Activated naive CD4-positive, alpha-beta T cell treated with anti-CD3 and anti-CD28 coated beads, Interleukin-2, amount 50 U/mL, for 24 hours (primary cell): ENCODE data around the gene WDR20.

Experiments
- H3K27ac Mint-ChIP-seq: one replicate; pipeline ENCODE4 v1.8.0; 2021; ENCODE audit warnings: mild to moderate bottlenecking, mixed read lengths
- H3K27me3 Mint-ChIP-seq: one replicate; pipeline ENCODE4 v1.8.0; 2021; ENCODE audit warnings: mixed read lengths
- H3K36me3 Mint-ChIP-seq: one replicate; pipeline ENCODE4 v1.8.0; 2021; ENCODE audit warnings: mixed read lengths
- H3K4me1 Mint-ChIP-seq: one replicate; pipeline ENCODE4 v1.8.0; 2021; ENCODE audit warnings: mixed read lengths
- H3K4me3 Mint-ChIP-seq: one replicate; pipeline ENCODE4 v1.8.0; 2021; ENCODE audit warnings: mild to moderate bottlenecking, mixed read lengths
- H3K9me3 Mint-ChIP-seq: one replicate; pipeline ENCODE4 v1.8.0; 2021; ENCODE audit warnings: mixed read lengths

WDR20 gene

GRCh38 chr14:102212356-102212755, 72.7 kb downstream of the WDR20 start:
- H3K36me3 Mint-ChIP-seq: no peaks in the 10 kb centered on the region
- H3K4me1 Mint-ChIP-seq: no peaks in the 10 kb centered on the region
- no peak overlapping the region for H3K4me3 Mint-ChIP-seq
- no peaks in the 10 kb centered on the region for H3K27me3 Mint-ChIP-seq
- no peaks in the 10 kb centered on the region for H3K9me3 Mint-ChIP-seq
- H3K27ac Mint-ChIP-seq: no peak overlapping the region

GRCh38 chr14:102212845-102213244, 73.1 kb downstream of the WDR20 start:
- no peak overlapping the region for H3K27ac Mint-ChIP-seq
- no peaks in the 10 kb centered on the region for H3K27me3 Mint-ChIP-seq
- no peak overlapping the region for H3K4me3 Mint-ChIP-seq
- no peaks in the 10 kb centered on the region for H3K36me3 Mint-ChIP-seq
- no peaks in the 10 kb centered on the region for H3K4me1 Mint-ChIP-seq
- no peaks in the 10 kb centered on the region for H3K9me3 Mint-ChIP-seq

GRCh38 chr14:102213470-102213869, 73.8 kb downstream of the WDR20 start:
- Mint-ChIP-seq H3K9me3 (no peaks in the 10 kb centered on the region), H3K27ac (no peak overlapping the region), H3K27me3 (no peaks in the 10 kb centered on the region), H3K4me3 (no peak overlapping the region), H3K36me3 (no peaks in the 10 kb centered on the region), H3K4me1 (no peaks in the 10 kb centered on the region)

DNA sequence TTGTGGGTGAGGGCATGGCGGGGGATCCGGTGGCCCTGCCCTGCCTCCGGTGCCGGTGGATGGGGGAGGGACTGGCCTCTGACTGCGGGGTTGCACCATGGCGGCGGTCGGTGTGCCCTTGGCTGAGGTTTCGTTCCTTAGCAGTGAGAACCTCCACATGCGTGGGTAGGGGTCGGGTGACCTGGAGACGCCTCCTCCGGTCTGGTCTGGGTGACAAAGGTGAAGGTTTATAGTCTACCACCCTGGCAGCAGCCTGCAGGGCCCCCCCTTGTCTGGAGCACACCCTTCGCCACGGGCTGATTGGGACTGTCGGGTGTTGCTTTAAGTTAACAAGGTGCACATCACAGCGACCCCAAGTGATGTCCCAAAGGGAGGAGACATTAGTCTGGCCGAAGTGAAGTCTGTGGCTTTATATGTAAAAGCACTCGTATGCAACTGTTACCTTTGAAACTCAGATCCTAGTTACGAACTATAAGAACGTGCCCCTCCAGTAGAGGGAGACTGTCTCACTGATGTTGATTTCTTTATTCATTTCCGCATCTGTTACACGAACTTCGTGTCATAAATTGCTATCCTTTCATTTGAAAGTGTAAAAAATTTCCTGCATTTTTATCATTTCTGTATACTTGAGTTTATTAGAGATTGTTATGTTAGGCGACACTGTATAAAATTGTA, 74.4 kb downstream of the WDR20 start:
- H3K9me3 Mint-ChIP-seq: no peaks in the 10 kb centered on the region
- no peaks in the 10 kb centered on the region for H3K36me3 Mint-ChIP-seq
- H3K4me1 Mint-ChIP-seq: no peaks in the 10 kb centered on the region
- H3K27ac Mint-ChIP-seq: no peak overlapping the region
- no peak overlapping the region for H3K4me3 Mint-ChIP-seq
- H3K27me3 Mint-ChIP-seq: no peaks in the 10 kb centered on the region

- no peaks in the 10 kb centered on the region for H3K9me3 Mint-ChIP-seq
- no peak overlapping the region for H3K4me3 Mint-ChIP-seq
- H3K4me1 Mint-ChIP-seq: no peaks in the 10 kb centered on the region
- no peaks in the 10 kb centered on the region for H3K27me3 Mint-ChIP-seq
- H3K27ac Mint-ChIP-seq: no peak overlapping the region
- H3K36me3 Mint-ChIP-seq: no peaks in the 10 kb centered on the region
Measured at GRCh38 chr14:102215071-102215470, 75.4 kb downstream of the WDR20 start.

DNA sequence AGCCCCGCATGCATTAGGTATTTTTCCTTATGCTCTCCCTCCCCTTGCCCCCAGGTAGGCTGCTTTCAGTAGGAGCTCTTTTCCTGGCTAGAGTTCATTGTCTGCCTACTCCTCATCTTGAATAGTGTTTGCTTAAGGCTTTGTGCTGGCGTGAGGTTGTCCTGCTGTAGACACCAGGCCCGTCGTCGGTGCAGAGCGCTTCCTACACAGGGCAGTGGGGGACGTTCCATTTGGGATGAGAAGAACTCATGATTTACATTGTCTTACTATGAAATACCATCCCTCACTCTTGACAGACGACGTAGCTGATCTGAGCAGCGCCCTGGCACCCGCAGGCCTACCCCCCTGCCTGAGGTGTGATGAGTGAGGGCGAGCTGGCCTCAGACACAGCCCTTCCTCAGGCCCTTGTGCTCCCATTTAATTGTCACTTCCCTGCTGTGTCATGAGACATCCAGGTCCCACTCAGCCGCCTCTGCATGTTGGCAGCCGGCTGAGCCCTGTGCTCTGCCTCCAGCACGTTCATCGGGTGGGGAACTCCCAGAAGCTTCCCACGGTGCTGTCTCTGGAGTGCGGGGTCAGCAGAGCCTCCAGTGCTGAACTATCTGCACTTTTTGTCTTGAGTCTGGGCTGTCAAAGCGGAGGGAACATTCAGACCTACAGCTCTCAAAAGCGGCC, 76.0 kb downstream of the WDR20 start:
- Mint-ChIP-seq H3K4me3 (no peak overlapping the region), H3K27ac (no peak overlapping the region), H3K27me3 (no peaks in the 10 kb centered on the region), H3K4me1 (no peaks in the 10 kb centered on the region), H3K36me3 (no peaks in the 10 kb centered on the region), H3K9me3 (no peaks in the 10 kb centered on the region)

DNA sequence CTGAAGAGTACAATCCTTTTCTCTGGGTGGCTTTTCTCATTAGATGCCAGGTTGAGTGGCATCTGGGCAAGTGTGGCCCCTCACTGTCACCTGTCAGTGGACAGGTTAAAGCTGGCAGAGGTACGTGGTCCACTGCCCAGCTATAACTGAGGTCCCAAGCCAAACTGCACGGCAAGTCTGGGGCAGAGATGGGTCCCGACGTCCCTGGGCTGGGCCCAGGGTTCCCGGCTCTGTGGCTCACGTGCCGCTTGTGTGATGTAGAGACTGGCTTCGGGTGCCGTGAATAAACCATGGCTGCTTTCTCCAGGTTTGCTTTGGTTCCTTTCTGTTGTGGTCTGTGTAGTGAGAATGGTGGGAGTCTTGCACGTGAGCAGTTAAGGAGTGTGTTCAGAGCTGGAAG, 77.7 kb downstream of the WDR20 start:
- Mint-ChIP-seq H3K27me3 (no peaks in the 10 kb centered on the region), H3K9me3 (no peaks in the 10 kb centered on the region), H3K4me3 (no peak overlapping the region), H3K27ac (no peak overlapping the region), H3K36me3 (no peaks in the 10 kb centered on the region), H3K4me1 (no peaks in the 10 kb centered on the region)

DNA sequence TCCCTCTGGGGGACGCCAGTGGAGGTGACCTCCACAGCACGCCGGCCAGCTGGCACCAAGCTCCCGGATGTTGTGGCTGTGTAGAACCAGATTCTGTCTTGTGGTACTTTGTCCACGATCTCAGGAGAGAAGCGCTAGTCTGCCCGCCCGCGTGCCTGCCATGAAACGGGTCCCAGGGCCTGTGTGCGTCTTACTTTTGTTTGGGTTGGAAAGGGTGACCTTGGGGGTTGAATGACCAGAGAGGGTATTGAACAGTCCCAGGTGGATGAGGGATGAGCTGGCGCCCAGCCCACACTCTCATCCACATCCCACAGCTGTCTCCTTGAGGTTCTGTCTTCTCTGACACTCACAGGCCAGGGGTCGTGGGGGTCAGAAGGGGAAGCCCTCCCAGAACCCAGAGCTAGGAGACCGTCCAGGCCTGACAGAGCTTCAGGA, 78.3 kb downstream of the WDR20 start:
- Mint-ChIP-seq H3K4me1 (no peaks in the 10 kb centered on the region), H3K4me3 (no peak overlapping the region), H3K27me3 (no peaks in the 10 kb centered on the region), H3K36me3 (no peaks in the 10 kb centered on the region), H3K9me3 (no peaks in the 10 kb centered on the region), H3K27ac (no peak overlapping the region)

DNA sequence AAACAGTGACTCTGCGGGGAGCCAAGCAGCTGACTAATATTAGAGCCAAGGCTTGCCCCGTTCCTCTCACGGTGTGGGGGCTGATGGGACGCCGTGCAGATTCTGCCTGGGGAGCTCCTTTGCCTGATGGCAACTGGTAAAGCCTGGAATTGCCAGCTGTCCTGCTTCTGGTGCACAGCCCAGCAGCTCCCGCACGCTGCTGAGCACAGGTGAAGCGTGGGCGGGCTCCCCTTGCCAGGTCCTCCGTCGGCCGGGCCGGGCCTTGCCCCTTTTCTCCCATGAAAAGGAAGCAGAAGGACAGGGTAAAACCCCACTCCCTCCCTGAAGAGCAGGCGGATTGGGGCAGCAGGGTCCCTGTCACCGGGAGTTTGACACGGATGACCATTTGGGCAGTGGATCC, 79.0 kb downstream of the WDR20 start:
- H3K9me3 Mint-ChIP-seq: no peaks in the 10 kb centered on the region
- H3K4me3 Mint-ChIP-seq: no peak overlapping the region
- peaks cover 1% of the 10 kb centered on the region for H3K36me3 Mint-ChIP-seq
- H3K27me3 Mint-ChIP-seq: no peaks in the 10 kb centered on the region
- no peak overlapping the region for H3K27ac Mint-ChIP-seq
- H3K4me1 Mint-ChIP-seq: no peaks in the 10 kb centered on the region

DNA sequence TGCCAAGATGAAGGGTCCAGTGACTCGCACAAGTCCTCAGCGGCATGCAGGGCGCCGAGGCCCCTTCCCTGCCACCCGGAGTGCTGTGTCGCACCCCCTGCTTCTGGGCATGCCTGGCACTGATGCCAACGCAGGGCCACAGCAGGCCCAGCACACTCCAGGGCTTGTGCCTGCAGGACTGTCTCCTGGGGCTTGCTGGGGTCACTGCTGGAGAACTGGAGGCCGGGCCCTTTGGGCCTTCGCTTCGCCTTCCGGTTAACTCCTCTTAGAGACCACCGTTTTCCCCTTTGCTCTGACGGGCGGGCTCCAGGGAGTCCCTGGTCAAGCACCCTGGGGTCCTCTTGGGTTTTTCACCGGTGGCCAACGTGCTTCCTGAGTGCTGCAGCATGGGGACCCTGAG, 79.6 kb downstream of the WDR20 start:
- no peak overlapping the region for H3K4me3 Mint-ChIP-seq
- H3K36me3 Mint-ChIP-seq: peaks cover 1% of the 10 kb centered on the region
- no peaks in the 10 kb centered on the region for H3K4me1 Mint-ChIP-seq
- no peaks in the 10 kb centered on the region for H3K27me3 Mint-ChIP-seq
- no peak overlapping the region for H3K27ac Mint-ChIP-seq
- H3K9me3 Mint-ChIP-seq: no peaks in the 10 kb centered on the region

- Mint-ChIP-seq H3K36me3 (peaks cover 1% of the 10 kb centered on the region), H3K4me3 (no peak overlapping the region), H3K4me1 (no peaks in the 10 kb centered on the region), H3K27me3 (no peaks in the 10 kb centered on the region), H3K27ac (no peak overlapping the region), H3K9me3 (no peaks in the 10 kb centered on the region)
Measured at GRCh38 chr14:102220031-102220430, 80.3 kb downstream of the WDR20 start.

DNA sequence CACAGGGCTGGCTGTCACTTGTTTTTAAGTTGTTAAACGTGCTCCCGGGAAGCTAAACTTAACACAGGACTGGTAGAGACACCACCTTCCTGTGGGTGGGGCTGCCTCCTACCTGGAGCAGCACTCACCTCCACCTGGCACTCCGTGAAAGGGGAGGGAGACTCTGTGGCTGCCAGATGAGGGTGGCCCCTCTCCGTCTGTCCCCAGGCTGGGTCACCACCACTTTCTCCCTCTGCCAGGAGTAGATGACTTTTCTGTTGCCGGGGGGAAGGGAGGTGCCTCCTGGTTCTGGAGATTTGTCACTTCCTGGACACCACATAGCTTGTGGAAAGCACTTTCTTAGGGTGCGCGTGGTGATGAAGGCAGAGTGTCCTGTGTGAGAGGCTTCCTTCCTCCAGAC, 81.3 kb downstream of the WDR20 start:
- Mint-ChIP-seq H3K27me3 (no peaks in the 10 kb centered on the region), H3K36me3 (peaks cover 1% of the 10 kb centered on the region), H3K9me3 (no peaks in the 10 kb centered on the region), H3K4me3 (no peak overlapping the region), H3K4me1 (no peaks in the 10 kb centered on the region), H3K27ac (no peak overlapping the region)

GRCh38 chr14:102222009-102222575, 82.4 kb downstream of the WDR20 start:
- H3K4me1 Mint-ChIP-seq: no peaks in the 10 kb centered on the region
- H3K27ac Mint-ChIP-seq: no peak overlapping the region
- no peak overlapping the region for H3K4me3 Mint-ChIP-seq
- H3K27me3 Mint-ChIP-seq: no peaks in the 10 kb centered on the region
- H3K36me3 Mint-ChIP-seq: peaks cover 1% of the 10 kb centered on the region
- H3K9me3 Mint-ChIP-seq: no peaks in the 10 kb centered on the region

GRCh38 chr14:102222751-102223150, 83.1 kb downstream of the WDR20 start:
- Mint-ChIP-seq H3K9me3 (no peaks in the 10 kb centered on the region), H3K36me3 (peaks cover 1% of the 10 kb centered on the region), H3K27me3 (no peaks in the 10 kb centered on the region), H3K27ac (no peak overlapping the region), H3K4me3 (no peak overlapping the region), H3K4me1 (no peaks in the 10 kb centered on the region)

DNA sequence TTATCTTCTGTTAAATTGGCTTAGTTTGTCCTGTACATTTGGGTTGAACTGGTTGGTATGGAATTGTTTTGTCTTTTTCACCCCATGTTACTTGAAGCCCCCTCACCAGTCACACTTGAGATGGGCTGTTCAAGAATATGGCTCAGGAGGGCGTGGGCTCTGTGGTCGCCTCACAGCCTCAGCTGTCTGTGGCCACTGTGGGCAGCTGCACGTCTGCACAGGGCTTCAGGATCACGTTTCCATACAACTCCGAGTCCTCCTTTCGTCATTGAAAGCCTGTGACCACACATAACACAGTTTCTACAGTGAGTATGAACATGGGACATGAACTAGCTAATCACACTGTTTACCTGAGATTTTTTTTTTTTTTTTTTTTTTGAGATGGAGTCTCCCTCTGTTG, 84.0 kb downstream of the WDR20 start:
- H3K27ac Mint-ChIP-seq: no peak overlapping the region

GRCh38 chr14:102225386-102225785, 85.7 kb downstream of the WDR20 start:
- no peaks in the 10 kb centered on the region for H3K27me3 Mint-ChIP-seq
- H3K9me3 Mint-ChIP-seq: no peaks in the 10 kb centered on the region
- H3K27ac Mint-ChIP-seq: no peak overlapping the region
- no peak overlapping the region for H3K4me3 Mint-ChIP-seq
- H3K4me1 Mint-ChIP-seq: no peaks in the 10 kb centered on the region
- peaks cover 1% of the 10 kb centered on the region for H3K36me3 Mint-ChIP-seq

More for the DNA sequence above, 84.0 kb downstream of the WDR20 start:
- no peak overlapping the region for H3K4me3 Mint-ChIP-seq
- peaks cover 1% of the 10 kb centered on the region for H3K36me3 Mint-ChIP-seq
- no peaks in the 10 kb centered on the region for H3K27me3 Mint-ChIP-seq
- H3K4me1 Mint-ChIP-seq: no peaks in the 10 kb centered on the region
- no peaks in the 10 kb centered on the region for H3K9me3 Mint-ChIP-seq
